Activated naive CD8-positive, alpha-beta T cell treated with anti-CD3 and anti-CD28 coated beads, Interleukin-2, amount 10 ng/mL, durations not matched to agents 7 days and 5 days (primary cell): ENCODE results near the gene ALLC. TPM values are rescaled to one million over a fixed set of nuclear protein-coding genes. Genes with fewer than 3 reads are reported as not detected.

Experiments
- ATAC-seq: fragments of 150-1000 bp; cut with Tn5 transposase; one replicate; pipeline ENCODE4 v1.10.0; 2021; ENCODE audit warnings: low read depth, moderate library complexity
- POLR2A ChIA-PET: fragments of 350-600 bp; sonication (Branson Sonifier 250); formaldehyde crosslinking; loops from one replicate; lab custom pipeline; 2021; ENCODE audit warnings: antibody characterized with exemption; lab: Charles Lee
- DNase-seq: peaks from one replicate; pipeline ENCODE4 v3.0.0; 2021
- H3K27ac Mint-ChIP-seq: one replicate; pipeline ENCODE4 v1.8.0; 2022; ENCODE audit warnings: mild to moderate bottlenecking, mixed read lengths
- H3K27me3 Mint-ChIP-seq: one replicate; pipeline ENCODE4 v1.8.0; 2022; ENCODE audit warnings: mild to moderate bottlenecking, moderate library complexity, mixed read lengths
- H3K36me3 Mint-ChIP-seq: one replicate; pipeline ENCODE4 v1.8.0; 2021; ENCODE audit warnings: mild to moderate bottlenecking, mixed read lengths
- H3K4me1 Mint-ChIP-seq: one replicate; pipeline ENCODE4 v1.8.0; 2021; ENCODE audit warnings: mixed read lengths
- H3K4me3 Mint-ChIP-seq: one replicate; pipeline ENCODE4 v1.8.0; 2022; ENCODE audit warnings: mild to moderate bottlenecking, moderate library complexity, mixed read lengths
- H3K9me3 Mint-ChIP-seq: one replicate; pipeline ENCODE4 v1.8.0; 2021; ENCODE audit warnings: mixed read lengths
- total RNA-seq, 2 experiments: library from RNA; stranded (reverse); gene quantifications; one replicate each; pipeline ENCODE4 v1.2.3, GENCODE V29; 2021

ALLC gene
- total RNA-seq, 2 experiments from 2014 or later = not detected

DNA sequence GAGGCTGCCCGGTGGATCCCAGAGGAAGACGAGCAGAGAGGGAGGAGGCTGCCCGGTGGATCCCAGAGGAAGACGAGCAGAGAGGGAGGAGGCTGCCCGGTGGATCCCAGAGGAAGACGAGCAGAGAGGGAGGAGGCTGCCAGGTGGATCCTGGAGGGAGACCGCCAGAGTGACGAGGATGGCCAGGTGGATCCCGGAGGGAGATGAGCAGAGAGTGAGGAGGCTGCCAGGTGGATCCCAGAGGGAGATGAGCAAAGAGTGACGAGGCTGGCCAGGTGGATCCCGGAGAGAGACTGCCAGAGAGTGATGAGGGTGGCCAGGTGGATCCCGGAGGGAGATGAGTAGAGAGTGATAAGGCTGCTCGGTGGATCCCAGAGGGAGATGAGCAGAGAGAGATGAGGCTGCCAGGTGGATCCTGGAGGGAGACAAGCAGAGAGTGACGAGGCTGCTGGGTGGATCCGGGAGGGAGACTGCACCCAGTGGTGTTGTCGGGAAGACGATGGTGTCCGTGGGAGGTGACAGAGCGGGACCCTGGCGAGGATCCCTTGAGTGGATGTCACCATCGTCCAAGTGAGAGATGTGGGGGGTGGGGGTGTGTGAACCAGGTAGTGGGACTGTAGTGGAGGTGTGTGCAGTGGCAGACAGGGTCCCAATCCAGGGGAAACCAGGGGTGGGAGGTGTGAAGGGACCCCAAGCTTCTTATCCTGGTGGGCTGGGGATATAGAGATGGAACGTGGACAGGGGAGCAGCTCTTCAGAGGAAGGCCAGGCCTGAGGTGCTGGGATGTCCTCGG, 67.7 kb downstream of the ALLC start:
- Mint-ChIP-seq H3K36me3 (no peaks in the 10 kb centered on the region), H3K27me3 (peaks cover 9% of the 10 kb centered on the region), H3K9me3 (no peaks in the 10 kb centered on the region), H3K4me1 (peaks cover 7% of the 10 kb centered on the region), H3K27ac (no peak overlapping the region), H3K4me3 (no peak overlapping the region)
- DNase-seq (no peak), ATAC-seq (no peak)
- POLR2A ChIA-PET = no interaction called here

- DNase-seq = no peak
- peaks cover 7% of the 10 kb centered on the region for H3K4me1 Mint-ChIP-seq
- no peak for ATAC-seq
- no peak overlapping the region for H3K4me3 Mint-ChIP-seq
- no peak overlapping the region for H3K27ac Mint-ChIP-seq
- peaks cover 9% of the 10 kb centered on the region for H3K27me3 Mint-ChIP-seq
- no peaks in the 10 kb centered on the region for H3K9me3 Mint-ChIP-seq
- POLR2A ChIA-PET = no interaction called here
- H3K36me3 Mint-ChIP-seq = no peaks in the 10 kb centered on the region
Observed at GRCh38 chr2:3726511-3726910, 68.5 kb downstream of the ALLC start.

- ATAC-seq (no peak), DNase-seq (no peak)
- Mint-ChIP-seq H3K27ac (no peak overlapping the region), H3K36me3 (no peaks in the 10 kb centered on the region), H3K4me1 (peaks cover 7% of the 10 kb centered on the region), H3K9me3 (no peaks in the 10 kb centered on the region), H3K27me3 (peaks cover 6% of the 10 kb centered on the region), H3K4me3 (no peak overlapping the region)
- POLR2A ChIA-PET = interaction anchor here (0.9 kb wide), 1 partner anchor 53 kb away, joined by 3 read pairs; no protein-coding TSS in a partner anchor
Observed at GRCh38 chr2:3727397-3728045, 69.5 kb downstream of the ALLC start.

DNA sequence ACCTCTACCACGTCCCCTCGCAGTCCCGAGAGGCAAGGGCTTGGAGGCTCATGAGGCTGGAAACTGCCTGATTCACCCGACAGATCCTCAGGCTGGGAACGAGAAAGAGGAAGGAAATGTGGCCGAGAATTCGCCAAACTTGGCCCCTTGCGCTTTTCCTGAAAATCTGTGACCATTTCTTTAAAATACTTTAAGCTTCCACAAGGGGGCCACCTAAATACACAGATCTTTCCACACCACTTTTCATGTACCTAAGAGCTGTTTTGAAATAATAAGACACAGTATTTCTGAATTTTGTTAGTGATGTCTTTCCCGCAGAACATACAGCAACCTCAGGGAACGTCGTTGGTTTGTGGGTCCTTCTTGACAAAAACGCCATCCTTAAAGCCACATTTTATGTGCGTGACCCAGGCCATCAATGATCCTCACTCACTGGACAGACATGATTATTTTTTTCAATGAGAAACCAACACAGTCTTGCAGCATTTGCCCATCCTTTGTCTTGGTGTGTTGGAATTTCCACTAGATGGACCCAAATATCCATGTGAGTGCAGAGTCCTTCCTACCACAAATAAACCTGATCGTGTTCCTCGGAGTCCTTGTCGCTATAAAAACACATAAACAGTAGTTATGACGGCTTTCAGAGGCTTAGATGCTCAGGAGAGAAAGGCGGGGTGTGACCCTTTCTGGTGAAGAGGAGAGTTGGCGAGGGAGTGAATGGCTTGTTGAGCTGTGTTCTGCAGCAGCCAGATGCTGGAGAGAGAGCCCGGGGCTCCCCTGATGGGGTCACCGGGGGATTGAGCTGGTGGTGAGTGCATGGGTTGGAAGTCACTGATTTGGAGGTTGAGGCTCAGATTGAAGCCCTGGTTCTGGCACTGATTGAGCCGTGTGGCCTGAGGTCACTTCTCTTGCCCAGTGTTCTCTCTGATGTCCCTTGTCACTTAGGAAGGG, 70.4 kb downstream of the ALLC start:
- Mint-ChIP-seq H3K36me3 (no peaks in the 10 kb centered on the region), H3K27me3 (peaks cover 6% of the 10 kb centered on the region), H3K4me3 (no peak overlapping the region), H3K9me3 (no peaks in the 10 kb centered on the region), H3K27ac (no peak overlapping the region), H3K4me1 (peaks cover 7% of the 10 kb centered on the region)
- POLR2A ChIA-PET = interaction anchor here (0.9 kb wide), 1 partner anchor 52 kb away, joined by 3 read pairs; no protein-coding TSS in a partner anchor
- no peak for DNase-seq
- ATAC-seq = no peak

GRCh38 chr2:3729055-3729448, 71.1 kb downstream of the ALLC start:
- Mint-ChIP-seq H3K27me3 (peaks cover 6% of the 10 kb centered on the region), H3K4me1 (peaks cover 7% of the 10 kb centered on the region), H3K4me3 (no peak overlapping the region), H3K27ac (no peak overlapping the region), H3K9me3 (no peaks in the 10 kb centered on the region), H3K36me3 (no peaks in the 10 kb centered on the region)
- ATAC-seq (no peak), DNase-seq (no peak)
- POLR2A ChIA-PET = no interaction called here

- H3K27me3 Mint-ChIP-seq = peaks cover 6% of the 10 kb centered on the region
- H3K9me3 Mint-ChIP-seq = no peaks in the 10 kb centered on the region
- H3K4me1 Mint-ChIP-seq = peaks cover 4% of the 10 kb centered on the region
- POLR2A ChIA-PET = no interaction called here
- no peaks in the 10 kb centered on the region for H3K36me3 Mint-ChIP-seq
- ATAC-seq (no peak), DNase-seq (no peak)
- no peak overlapping the region for H3K4me3 Mint-ChIP-seq
- H3K27ac Mint-ChIP-seq = no peak overlapping the region
Observed at GRCh38 chr2:3729786-3730185, 71.8 kb downstream of the ALLC start.

GRCh38 chr2:3730646-3731045, 72.6 kb downstream of the ALLC start:
- H3K9me3 Mint-ChIP-seq = no peaks in the 10 kb centered on the region
- no peak overlapping the region for H3K4me3 Mint-ChIP-seq

DNA sequence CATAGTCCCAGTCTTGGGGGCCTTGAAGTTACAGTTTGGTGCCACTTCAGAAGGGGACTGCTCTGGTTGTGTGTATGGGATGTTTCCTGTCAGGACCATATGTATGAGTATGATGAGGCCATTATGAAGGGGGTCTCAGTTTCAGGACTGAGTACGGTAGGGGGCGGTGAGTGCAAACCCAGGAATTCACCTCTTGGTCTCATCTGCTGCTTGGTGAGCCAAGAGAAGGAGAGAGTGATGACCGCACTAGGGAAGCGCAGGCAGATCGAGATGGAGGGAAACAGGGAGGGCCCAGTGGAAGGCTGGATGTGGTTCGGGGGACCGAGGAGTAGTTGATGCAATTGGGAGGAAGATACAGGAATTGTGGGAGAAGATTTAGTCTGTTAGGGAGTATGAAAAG, 73.8 kb downstream of the ALLC start:
- no peak for DNase-seq
- Mint-ChIP-seq H3K36me3 (no peaks in the 10 kb centered on the region), H3K27me3 (peaks cover 5% of the 10 kb centered on the region), H3K27ac (no peak overlapping the region), H3K4me1 (peaks cover 4% of the 10 kb centered on the region), H3K9me3 (no peaks in the 10 kb centered on the region), H3K4me3 (no peak overlapping the region)
- ATAC-seq = no peak
- POLR2A ChIA-PET = no interaction called here

More at GRCh38 chr2:3730646-3731045, 72.6 kb downstream of the ALLC start:
- Mint-ChIP-seq H3K36me3 (no peaks in the 10 kb centered on the region), H3K27ac (no peak overlapping the region), H3K4me1 (peaks cover 4% of the 10 kb centered on the region), H3K27me3 (peaks cover 4% of the 10 kb centered on the region)
- POLR2A ChIA-PET = no interaction called here
- DNase-seq (no peak), ATAC-seq (no peak)

DNA sequence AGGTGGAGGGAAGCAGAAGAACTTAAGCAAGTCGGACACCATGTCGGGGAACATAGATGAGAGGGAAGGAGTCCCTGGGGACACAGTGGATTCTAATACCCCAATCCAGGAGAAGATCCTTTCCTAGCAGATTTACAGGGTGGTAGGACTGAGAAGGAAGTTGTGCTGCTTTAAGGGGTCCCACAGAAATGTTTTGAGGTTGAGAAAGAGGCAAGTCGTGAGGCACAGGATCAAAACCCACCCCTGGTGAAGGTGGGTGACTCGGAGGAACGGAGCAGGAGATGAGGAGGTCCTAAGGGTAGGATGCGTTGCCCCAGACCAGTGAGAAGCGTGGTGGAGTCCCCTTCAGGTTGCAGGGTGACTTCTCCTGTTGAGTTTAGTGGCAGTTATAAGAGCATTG, 78.1 kb downstream of the ALLC start:
- DNase-seq (no peak), ATAC-seq (no peak)
- Mint-ChIP-seq H3K4me3 (no peak overlapping the region), H3K9me3 (no peaks in the 10 kb centered on the region), H3K27ac (no peak overlapping the region), H3K27me3 (peaks cover 15% of the 10 kb centered on the region), H3K36me3 (no peaks in the 10 kb centered on the region), H3K4me1 (no peaks in the 10 kb centered on the region)
- POLR2A ChIA-PET = no interaction called here

GRCh38 chr2:3737128-3737527, 79.1 kb downstream of the ALLC start:
- H3K4me1 Mint-ChIP-seq = no peaks in the 10 kb centered on the region
- ATAC-seq = no peak
- no peak for DNase-seq
- H3K4me3 Mint-ChIP-seq = no peak overlapping the region
- H3K36me3 Mint-ChIP-seq = no peaks in the 10 kb centered on the region
- peaks cover 20% of the 10 kb centered on the region for H3K27me3 Mint-ChIP-seq
- no peak overlapping the region for H3K27ac Mint-ChIP-seq
- H3K9me3 Mint-ChIP-seq = no peaks in the 10 kb centered on the region
- POLR2A ChIA-PET = no interaction called here

- no peak overlapping the region for H3K27ac Mint-ChIP-seq
- H3K36me3 Mint-ChIP-seq = no peaks in the 10 kb centered on the region
- POLR2A ChIA-PET = no interaction called here
- ATAC-seq = no peak
- no peaks in the 10 kb centered on the region for H3K9me3 Mint-ChIP-seq
- H3K4me3 Mint-ChIP-seq = no peak overlapping the region
- DNase-seq = no peak
- peaks cover 25% of the 10 kb centered on the region for H3K27me3 Mint-ChIP-seq
- no peaks in the 10 kb centered on the region for H3K4me1 Mint-ChIP-seq
Observed at GRCh38 chr2:3738454-3738853, 80.5 kb downstream of the ALLC start.

- no peaks in the 10 kb centered on the region for H3K36me3 Mint-ChIP-seq
Observed at GRCh38 chr2:3739313-3739712, 81.3 kb downstream of the ALLC start.

DNA sequence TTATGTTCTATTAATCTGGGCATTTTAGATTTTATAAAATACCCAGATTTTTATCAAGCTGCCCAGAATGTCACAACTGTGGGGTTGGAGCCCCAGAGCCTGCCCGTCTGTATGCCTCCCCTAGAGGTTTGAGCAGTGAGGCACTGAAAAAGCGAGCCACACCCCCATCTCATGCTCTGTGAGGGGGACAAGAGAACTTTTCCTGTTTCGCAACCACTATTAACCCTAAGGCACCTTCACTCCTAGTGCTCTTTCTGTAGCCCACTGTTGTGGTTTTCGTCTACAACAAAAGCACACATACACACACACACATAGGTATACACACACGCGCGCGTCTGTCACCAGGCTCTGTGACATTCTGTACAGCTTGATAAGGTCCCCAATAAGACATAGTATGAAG, 83.4 kb downstream of the ALLC start:
- POLR2A ChIA-PET = no interaction called here
- Mint-ChIP-seq H3K4me3 (no peak overlapping the region), H3K27me3 (peaks cover 25% of the 10 kb centered on the region), H3K4me1 (no peaks in the 10 kb centered on the region), H3K27ac (no peak overlapping the region), H3K36me3 (no peaks in the 10 kb centered on the region), H3K9me3 (no peaks in the 10 kb centered on the region)
- no peak for DNase-seq
- no peak for ATAC-seq

More at GRCh38 chr2:3739313-3739712, 81.3 kb downstream of the ALLC start:
- Mint-ChIP-seq H3K9me3 (no peaks in the 10 kb centered on the region), H3K4me3 (no peak overlapping the region), H3K4me1 (no peaks in the 10 kb centered on the region), H3K27ac (no peak overlapping the region), H3K27me3 (peaks cover 25% of the 10 kb centered on the region)
- POLR2A ChIA-PET = no interaction called here
- DNase-seq (no peak), ATAC-seq (no peak)
